Left ventricle myocardium superior (tissue), 1 donor: ENCODE data around the gene AGAP1. TPM values are rescaled to one million over a fixed set of nuclear protein-coding genes. Genes with fewer than 3 reads are reported as not detected.

ENCODE experiments used
- ATAC-seq: fragments of 200-7000 bp; cut with Tn5 transposase; one replicate; pipeline ENCODE4 v1.9.1; 2020; ENCODE audit warnings: mild to moderate bottlenecking, moderate library complexity
- DNase-seq: peaks from one replicate; pipeline ENCODE4 v3.0.0-alpha.2; 2020
- intact Hi-C: fragments of 100-400 bp; cut with micrococcal nuclease; formaldehyde crosslinking; loops from one replicate; pipeline ENCODE4 v1.11.0; 2022
- total RNA-seq: library from RNA; stranded (reverse); fragmentation: NEBNext Ultra II Directional; extraction: Animal tissue kit (Norgen Biotek cat#: 25700); gene quantifications from one replicate; pipeline ENCODE4 v1.2.1, GENCODE V29; 2021
- donor health status: DM: no; HTN: yes; CAD: no; lungs with severe emphysema.

Gene AGAP1
- total RNA-seq, 1 donor from 2014 or later = 22.3 TPM

- ATAC-seq (peak; percentile 44), DNase-seq (no peak)
- intact Hi-C loops = no loop called here
Observed at GRCh38 chr2:235505181-235505741, 11.4 kb downstream of the AGAP1 start.

DNA sequence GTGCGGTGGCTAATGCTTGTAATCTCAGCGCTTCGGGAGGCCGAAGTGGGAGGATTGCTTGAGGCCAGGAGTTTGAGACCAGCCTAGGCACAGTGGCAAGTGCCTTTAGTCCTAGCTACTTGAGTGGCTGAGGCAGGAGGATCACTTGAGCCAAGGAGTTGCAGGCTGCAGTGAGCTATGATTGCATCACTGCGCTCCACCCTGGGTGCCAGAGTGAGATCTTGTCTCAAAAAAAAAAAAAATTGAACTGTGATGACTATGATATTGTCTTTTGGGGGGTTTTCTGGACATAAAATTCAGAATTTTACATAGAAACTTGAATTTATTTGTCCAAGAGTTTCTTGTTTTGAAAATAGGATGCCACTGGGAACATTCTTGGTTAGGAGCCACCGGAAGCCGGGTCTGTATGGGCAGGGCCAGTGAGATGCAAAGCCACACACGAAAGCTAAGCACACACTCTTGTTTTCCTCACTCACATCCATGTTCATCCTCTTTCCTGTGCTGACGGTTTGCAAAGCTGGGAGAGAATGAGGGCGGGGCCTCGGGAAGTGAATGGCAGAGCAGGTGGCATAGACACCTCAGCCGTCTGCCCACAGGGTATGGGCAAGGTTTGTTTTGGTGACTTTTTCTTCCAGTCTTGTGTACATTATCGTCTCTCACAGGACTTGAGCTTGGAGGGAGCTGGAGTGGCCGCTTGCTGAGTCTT, 12.6 kb downstream of the AGAP1 start:
- ATAC-seq (no peak), DNase-seq (no peak)
- intact Hi-C loops = no loop called here

- intact Hi-C loops = no loop called here
- no peak for DNase-seq
- no peak for ATAC-seq
Observed at GRCh38 chr2:235506997-235507615, 13.3 kb downstream of the AGAP1 start.

DNA sequence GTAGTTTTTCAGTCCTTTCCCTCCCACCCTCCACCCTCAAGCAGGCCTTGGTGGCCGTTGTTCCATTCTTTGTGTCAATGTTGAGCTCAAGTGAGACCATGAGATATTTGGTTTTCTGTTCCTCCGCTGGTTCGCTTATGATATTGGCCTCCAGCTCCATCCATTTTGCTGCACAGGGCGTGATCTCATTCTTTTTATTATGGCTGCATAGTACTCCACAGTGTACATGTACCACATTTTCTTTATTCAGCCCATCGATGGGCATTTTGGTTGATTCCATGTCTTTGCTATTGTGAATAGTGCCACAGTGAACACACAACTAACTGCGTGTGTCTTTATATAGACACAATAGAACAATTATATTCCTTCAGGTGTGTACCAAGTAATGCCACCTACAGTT, 14.1 kb downstream of the AGAP1 start:
- DNase-seq (no peak), ATAC-seq (no peak)
- intact Hi-C loops = no loop called here

DNA sequence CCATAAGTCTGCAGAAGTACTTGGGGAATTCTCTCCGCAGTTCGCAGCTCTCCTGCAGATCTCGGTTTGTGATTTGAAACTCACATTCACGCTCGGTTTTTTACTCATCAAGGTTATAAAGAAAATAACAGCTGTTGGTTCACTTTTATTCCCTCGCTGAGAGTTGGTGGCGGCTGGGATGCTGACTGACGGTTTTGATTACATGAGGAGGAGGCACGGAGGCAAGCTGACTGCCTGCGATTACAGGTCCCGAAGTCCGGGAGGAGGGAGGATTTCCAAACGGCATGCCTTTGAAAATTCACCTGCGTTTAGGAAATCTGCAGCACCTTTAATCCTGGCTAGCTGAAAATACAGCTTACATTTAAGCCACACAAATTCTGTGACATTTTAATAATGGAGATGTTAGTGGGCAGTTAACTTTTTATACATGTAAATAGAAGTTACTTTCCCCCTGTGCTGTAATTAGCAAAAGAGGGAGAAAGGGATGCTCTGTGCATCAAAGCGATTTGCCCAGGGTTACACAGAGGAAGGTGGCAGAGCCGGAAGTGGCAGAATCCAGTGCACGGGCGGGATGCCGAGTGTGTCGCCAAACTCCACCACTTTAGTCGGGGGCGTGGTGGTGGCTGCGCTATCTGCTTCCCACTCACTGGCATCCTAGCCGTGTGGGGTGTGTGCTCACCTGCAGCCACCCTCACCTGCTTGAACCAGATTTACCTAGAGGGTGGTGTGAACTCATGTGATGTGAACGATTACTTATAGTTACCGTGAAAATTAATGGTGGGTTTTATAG, 14.7 kb downstream of the AGAP1 start:
- ATAC-seq = no peak
- intact Hi-C loops = no loop called here
- DNase-seq = no peak

GRCh38 chr2:235510318-235510717, 16.5 kb downstream of the AGAP1 start:
- no peak for DNase-seq
- intact Hi-C loops = no loop called here
- no peak for ATAC-seq

DNA sequence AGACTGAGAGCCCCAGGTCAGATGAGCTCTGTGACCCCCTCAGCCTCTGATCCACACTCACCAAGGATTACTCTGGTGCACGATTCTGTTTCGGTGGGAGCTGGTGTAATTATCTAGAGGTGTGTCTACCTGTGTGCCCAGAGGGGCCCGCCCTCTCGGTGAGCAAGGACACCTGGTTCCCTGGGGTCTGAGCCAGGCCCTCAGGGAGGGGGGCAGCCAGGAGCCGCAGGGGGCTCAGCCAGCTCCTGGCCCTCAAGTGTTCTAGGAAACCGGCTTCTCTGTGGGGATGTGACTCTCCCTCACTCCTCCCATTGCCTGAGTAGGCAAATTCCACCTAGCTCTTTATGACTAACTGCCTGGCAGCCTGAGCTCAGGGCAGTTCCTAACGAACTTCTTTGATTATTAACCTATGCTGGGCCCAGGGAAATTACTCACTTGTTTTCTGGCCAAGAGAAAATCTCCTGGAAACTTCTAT, 17.4 kb downstream of the AGAP1 start:
- intact Hi-C loops = no loop called here
- ATAC-seq (no peak), DNase-seq (no peak)

DNA sequence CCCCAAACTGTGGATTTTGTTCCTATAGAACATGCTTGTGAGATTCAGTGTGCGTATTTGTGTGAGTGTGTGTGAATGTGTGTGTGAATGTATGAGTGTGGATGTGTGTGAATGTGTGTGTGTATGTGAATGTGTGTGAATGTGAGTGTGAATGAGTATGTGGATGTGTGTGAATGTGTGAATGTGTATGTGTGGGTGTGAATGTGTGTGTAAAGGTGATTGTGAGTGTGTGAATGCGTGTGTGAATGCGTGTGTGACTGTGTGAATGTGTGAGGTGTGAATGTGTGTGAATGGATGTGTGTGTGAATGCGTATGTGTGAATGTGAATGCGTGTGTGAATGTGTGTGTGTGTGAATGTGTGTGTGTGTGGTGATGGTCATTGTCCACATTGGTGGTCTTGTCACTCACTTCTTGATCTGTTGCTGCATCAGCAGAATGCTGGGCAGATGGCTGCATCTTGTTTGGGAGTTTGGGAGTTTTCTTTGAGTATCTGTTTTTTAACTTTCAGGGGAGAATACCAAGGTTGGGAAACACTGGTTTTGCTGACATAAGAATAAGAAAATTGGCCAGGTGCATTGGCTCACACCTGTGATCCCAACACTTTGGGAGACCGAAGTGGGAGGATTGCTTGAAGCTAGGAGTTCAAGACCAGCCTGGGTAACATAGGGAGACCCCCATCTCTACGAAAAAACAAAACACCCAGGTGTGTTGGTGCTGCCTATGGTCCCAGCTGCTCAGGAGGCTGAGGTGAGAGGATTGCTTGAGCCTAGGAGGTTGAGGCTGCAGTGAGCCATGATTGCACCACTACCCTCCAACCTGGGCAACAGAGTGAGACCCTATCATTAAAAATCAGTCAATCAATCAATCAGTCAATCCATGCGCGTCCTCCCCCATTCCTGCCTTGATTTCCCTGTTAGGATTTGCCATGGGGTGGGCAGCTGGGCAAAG, 18.2 kb downstream of the AGAP1 start:
- DNase-seq (no peak), ATAC-seq (no peak)
- intact Hi-C loops = no loop called here

GRCh38 chr2:235512699-235513053, 18.8 kb downstream of the AGAP1 start:
- no peak for DNase-seq
- intact Hi-C loops = no loop called here
- no peak for ATAC-seq

DNA sequence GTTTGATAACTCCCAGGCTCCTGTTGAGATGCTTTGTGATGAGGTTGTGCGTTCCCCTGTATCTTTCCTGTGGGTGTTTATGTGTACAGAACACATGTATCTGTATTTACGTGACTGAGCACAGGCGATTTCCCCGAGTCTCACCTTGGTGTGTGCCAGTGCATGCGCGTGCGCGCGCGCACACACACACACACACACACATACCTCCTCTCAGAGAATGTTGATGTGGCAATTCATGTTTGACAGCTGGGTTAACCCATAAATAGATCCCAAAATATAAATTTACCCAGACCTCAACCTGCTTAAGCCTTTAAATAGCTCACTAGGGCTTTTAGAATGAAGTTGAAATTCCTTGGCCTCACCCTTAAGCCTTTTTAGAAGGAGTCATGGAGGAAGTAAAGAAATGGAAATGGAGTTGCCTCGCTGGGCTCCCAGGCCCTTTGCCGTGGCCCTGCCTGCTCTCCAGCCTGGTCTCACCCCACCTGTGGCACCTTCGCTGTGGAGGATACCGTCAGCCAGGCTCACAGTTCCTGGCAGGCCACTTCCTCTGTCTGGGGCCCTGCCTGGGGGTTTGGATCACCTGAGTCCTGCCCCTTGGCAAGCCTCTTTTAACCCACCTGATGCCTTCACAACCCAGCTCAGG, 20.3 kb downstream of the AGAP1 start:
- intact Hi-C loops = no loop called here
- DNase-seq = no peak
- no peak for ATAC-seq

DNA sequence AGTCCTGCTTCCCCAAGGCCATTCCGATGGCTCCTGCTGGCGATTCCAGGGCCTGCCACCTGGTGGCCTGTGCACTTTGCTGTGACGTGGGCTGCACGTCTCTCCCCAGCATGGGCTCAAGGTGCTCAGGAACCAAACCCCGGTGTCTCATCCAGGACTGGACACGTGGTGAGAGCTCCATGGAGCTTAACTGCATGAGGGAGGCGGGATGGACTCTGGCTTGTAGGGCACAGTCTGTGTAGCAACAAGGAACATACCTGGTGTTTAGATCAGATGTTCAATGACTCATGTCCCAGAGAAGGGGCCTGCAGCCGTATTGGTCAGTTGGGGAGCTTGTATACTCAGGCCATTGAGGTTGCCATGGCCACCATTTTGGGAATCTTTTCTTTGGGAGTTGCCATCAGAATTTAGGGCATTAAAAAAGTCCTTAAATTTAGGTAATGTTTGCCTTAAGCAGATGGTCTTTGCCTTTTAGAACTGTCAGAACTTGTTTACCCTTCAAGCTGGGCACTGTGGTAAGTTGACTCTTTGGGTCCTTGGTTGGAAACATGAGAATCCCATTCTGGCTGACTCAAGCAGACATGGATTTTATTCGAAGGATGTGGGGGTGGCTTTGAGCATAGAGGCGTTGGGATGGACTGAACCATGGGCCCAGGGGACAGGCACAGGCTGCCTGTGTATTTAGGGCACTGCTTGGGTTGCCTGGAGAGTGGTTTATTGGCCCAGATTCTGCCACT, 21.0 kb downstream of the AGAP1 start:
- ATAC-seq (no peak), DNase-seq (no peak)
- intact Hi-C loops = no loop called here

- ATAC-seq (no peak), DNase-seq (no peak)
- intact Hi-C loops = no loop called here
Observed at GRCh38 chr2:235515364-235515742, 21.5 kb downstream of the AGAP1 start.

GRCh38 chr2:235515821-235516220, 22.0 kb downstream of the AGAP1 start:
- DNase-seq = no peak
- intact Hi-C loops = no loop called here
- no peak for ATAC-seq

GRCh38 chr2:235516257-235516656, 22.4 kb downstream of the AGAP1 start:
- intact Hi-C loops = no loop called here
- ATAC-seq = no peak
- DNase-seq = no peak

- ATAC-seq = no peak
- intact Hi-C loops = no loop called here
- no peak for DNase-seq
Observed at GRCh38 chr2:235518322-235519090, 24.7 kb downstream of the AGAP1 start.

- intact Hi-C loops = no loop called here
- no peak for ATAC-seq
Observed at GRCh38 chr2:235520787-235521186, 26.9 kb downstream of the AGAP1 start.

DNA sequence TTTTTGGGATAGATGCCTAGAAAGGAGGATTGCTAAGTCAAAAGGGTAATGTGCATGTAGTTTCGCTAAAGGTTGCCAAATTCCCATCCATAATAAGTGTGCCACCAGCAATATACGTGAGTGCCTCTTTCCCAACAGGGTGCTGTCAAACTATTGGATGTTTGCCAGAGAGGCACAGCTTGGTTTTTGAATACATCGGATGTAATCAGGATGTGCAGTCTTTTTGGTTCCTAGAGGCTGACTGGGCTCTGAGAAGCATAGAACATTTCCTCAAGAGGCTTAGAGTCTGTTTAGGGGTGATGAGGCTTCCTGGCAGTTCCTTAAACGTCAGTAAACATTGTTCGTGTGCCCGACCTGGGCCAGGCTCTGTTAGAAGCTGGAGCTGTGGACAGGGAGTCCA, 28.0 kb downstream of the AGAP1 start:
- ATAC-seq (no peak), DNase-seq (no peak)
- intact Hi-C loops = no loop called here

More at GRCh38 chr2:235520787-235521186, 26.9 kb downstream of the AGAP1 start:
- no peak for DNase-seq
